Suppressor macrophage treated with lipopolysaccharide for 1 hour (primary cell): ENCODE data around the gene CLTB.
"Not testable (repeated sequence)": the region's sequence is repeated elsewhere in the genome, so short reads cannot be mapped to it uniquely, and the experiment has no call there.

Experiments
- DNase-seq, 3 donors: peaks; one replicate each; pipeline ENCODE4 v3.0.0-alpha.2; 2020 to 2022

CLTB gene, protein sequence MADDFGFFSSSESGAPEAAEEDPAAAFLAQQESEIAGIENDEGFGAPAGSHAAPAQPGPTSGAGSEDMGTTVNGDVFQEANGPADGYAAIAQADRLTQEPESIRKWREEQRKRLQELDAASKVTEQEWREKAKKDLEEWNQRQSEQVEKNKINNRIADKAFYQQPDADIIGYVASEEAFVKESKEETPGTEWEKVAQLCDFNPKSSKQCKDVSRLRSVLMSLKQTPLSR

DNA sequence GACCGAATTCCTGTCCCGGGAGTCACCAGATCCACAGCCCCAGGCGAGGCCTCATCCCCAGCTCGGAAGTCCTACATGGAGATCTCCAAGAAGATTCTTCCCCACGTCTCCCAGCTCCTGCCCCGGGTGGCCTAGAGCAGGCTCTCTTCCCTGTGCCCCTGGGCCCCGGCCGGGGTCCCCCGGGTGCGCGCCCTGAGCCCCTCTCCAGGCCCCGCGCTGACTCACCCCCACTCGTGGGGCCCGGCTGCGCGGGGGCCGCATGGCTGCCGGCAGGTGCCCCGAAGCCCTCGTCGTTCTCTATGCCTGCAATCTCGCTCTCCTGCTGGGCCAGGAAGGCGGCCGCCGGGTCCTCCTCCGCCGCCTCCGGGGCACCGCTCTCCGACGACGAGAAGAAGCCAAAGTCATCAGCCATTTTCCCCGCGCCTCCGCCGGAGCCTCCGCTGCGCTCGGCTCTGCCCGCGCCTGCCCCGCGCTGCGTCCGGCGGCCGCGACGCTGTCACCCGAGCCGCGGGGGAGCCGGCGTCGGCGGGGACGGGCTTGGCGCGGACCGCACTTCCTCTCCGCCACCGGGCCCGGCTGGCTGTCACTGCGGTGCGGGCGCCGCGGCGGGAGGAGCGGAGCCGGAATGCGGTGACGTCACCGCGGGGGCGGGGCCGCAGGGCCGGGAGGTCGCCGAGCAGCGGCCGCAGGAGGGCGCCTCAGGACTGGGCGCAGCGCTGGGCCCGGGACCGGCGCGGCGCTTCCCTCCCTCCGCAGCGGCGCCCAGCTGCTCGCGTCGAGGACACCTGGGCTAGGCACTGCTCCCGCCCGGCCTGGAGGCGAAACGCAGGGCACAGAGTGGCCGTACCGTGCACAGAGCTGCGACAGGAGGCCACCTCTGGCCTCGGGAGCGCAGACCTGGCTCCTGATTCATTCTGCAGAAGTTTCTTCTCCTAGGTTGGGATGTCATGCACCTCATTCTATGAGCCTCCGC lies at the start of gene CLTB:
Gene CLTB (minus strand): TSS at position 588 of the 973 bp plus-strand sequence. CDS start 176 bp downstream, at position 412.
- DNase-seq, result peak; percentile 91 to 99 (median 97)

DNA sequence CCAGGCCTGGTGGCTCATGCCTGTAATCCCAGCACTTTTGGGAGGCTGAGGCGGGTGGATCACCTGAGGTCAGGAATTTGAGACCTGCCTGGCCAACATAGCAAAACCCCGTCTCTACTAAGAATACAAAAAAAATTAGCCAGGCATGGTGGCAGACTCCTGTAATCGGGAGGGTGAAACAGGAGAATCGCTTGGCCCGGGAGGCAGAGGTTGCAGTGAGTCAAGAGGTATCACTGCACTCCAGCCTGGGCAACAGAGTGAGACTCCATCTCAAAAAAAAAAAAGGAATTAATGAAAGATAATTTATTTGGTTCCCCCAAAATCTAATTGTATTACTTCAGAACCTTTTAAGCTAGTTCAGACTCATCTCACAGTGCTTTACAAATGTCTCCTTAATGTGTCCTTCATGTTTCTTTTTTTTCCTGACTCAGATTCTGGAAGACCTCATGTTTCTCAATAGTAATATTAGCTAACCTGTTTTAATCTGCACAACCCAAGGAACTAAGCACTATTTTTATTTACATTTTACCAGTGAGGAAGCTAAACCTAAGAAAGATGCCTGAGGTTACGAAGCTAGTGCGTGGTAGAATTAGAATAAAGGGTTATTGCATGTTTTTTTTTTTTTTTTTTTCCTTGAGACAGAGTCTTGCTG lies 46.9 kb upstream of the CLTB start:
- DNase-seq, result no peak

DNA sequence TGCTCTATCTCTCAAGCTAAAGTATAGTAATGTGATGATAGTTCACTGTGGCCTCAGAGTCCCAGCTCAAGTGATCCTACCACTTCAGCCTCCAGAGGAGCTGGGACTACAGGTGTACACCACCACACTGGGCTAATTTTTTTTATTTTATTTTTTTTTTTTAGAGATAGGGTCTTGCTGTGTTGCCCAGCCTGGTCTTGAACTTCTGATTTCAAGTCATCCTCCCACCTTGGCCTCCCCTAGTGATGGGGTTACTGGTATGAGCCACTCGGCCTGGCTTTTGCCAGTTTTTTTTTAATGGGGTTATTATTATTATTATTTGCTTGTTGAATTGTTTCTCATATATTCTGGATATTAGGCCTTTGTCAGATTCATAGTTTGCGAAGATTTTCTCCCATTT lies 45.0 kb upstream of the CLTB start:
- DNase-seq, result no peak

DNA sequence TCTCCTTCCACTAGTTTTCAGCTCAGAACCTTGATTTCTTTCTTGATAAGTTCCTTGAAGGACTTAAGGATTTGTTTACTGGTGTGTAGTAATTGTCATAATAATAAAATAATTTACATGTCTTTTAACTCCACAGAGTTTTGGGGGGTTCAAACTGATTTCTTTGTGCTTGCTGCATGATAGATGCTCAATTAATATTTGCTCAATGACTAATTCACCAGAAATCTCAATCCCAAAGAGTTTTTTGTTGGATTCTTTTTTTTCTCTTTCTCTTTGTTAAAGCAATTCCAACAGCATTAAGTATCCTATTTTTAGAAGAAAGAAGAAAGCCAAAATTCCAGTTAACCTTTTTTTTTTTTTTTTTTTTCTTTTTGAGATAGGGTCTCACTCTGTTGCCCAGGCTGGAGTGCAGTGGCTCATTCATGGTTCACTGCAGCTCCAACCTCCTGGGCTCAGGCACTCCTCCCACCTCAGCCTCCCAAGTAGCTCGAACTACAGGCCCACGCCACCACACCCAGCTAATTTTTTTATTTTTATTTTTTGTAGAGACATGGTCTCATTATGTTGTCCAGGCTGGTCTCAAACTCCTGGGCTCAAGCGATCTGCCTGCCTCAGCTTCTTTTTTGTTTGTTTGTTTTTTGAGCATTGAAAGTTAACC lies 42.7 kb upstream of the CLTB start:
- no peak for DNase-seq

DNA sequence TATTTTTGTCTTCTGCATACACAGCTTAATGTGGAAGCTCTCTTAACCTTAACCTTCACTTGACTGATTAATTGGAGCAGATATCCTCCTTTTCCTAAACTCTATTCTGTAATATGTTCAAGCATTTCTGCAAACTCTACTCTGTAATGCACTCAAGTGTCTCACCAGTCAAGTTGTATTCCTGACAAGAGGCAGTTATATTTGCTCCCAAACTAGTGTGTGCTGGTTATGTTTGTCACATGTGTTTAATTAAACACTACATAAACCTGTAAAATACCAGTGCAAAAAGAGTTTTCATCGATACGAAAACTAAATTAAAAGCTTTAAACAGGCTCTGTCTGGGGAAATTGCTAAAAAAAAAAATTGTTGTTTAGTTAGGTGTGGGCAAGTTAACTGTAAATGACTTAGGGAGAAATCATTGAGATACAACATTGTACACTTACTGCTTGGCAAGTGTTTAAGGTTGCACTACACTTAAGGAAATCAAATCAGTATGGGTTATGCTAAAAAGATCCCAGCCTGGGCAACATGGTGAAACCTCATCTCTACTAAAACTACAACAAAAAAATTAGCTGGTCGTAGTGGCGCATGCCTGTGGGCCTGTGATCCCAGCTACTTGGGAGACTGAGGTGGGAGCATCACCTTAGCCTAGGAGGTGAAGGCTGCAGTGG lies 38.5 kb upstream of the CLTB start:
- no peak for DNase-seq

DNA sequence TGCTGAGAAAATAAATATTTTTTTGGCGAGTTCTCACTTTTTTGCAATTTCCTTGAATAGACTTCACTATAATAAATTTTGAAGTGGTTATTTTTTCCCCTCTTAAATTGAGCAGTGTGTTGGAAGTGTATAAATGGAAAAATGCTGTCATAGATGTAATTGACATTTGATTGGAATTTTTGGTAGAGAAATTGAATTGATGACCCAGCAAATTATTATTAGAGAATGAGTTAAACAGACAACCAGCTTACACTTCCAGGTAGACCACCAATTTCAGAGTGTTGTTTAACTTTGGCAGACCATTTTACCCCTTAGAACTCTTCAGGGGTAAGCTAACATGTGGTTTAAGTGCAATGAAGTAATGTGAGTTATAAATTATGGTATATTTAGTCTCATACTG lies 33.7 kb upstream of the CLTB start:
- no peak for DNase-seq

DNA sequence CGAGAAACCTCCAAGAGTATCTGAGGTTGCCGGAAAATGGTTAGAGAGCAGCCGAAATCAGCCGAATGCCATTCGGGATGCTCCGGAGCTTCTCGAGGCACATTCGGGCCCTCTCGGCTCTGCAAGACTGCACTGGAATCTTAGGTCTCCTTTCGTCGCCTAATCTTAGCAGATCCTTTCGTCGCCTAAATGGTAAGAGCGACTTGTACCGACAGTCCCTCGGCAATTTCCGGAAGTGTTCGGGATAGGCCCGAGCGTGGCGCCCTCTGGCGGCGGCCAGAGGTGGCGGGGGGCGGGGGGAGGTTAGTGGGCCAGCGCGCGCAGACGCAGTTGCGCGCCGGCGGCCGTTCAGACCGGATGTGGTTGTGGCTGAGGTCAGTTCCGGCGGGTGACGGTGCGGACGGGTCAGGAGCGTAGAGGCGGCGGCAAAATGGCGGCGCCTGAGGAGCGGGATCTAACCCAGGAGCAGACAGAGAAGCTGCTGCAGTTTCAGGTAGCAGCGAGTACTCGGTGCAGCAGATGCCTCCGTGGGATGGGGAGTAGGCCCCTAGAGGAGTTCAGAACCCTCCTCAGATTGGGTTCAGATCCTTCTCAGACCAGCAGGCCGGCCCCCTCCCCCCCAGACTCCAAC lies 31.8 kb upstream of the CLTB start, which contains the start of gene FAF2:
Gene FAF2 (plus strand): TSS at position 408 of the 631 bp plus-strand sequence. CDS start 23 bp downstream, at position 431.
- peak; percentile 96 to 98 (median 98) for DNase-seq

DNA sequence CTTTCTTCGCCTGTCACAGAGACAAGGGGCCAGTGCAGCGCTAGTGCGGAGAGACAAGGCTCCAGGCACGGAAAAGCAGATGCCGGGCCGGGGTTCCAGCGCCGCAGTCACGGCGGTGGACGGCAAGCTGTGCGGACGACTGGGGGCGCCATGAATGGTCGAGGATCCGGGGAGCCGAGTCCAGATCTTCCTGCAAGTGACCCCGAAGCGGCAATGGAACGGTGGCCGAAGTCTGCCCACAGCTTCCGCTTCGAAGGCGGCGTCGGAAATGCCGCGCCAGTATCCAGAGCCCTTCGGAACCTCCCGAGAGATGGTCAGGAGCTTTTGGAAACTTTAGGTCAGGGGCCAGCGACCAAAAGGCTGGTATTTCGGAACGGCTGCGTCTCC lies 31.2 kb upstream of the CLTB start:
- peak in 2 of 3 donors; percentile 70 to 79 for DNase-seq

DNA sequence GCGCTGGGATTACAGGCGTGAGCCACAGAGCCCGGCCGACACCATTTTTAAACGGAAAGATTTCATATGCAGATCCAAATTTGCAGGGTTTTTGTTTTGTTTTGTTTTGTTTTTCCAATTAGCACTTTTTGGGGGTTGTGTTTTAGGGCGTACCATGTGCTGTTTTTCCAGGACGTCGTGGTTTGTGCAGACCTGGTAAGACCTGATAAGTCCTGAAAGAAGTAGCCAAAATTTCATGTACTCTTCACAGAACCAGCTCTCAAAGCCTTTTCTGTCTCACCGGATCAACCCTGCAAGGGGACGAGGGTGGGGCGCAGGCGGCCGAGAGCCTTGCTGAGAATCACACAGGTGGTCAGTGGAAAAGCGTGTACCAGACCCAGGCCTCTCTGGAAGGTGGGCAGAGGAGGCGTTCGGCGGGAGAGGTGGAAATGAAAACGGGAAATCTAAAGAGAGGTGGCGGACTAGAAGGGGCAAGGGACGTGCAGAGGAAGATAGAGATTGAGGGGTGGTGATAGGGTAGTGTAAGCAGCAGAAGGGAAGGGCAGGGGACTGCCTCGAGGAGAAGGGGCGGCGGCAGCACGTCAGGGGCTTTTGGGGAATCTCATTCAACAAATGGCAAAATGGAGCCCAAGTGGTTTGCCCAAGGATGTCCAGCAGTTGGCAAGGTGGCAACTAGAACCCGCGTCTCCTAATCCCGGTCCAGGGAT lies 30.7 kb upstream of the CLTB start:
- peak in 2 of 3 donors; percentile 21 to 25 for DNase-seq

DNA sequence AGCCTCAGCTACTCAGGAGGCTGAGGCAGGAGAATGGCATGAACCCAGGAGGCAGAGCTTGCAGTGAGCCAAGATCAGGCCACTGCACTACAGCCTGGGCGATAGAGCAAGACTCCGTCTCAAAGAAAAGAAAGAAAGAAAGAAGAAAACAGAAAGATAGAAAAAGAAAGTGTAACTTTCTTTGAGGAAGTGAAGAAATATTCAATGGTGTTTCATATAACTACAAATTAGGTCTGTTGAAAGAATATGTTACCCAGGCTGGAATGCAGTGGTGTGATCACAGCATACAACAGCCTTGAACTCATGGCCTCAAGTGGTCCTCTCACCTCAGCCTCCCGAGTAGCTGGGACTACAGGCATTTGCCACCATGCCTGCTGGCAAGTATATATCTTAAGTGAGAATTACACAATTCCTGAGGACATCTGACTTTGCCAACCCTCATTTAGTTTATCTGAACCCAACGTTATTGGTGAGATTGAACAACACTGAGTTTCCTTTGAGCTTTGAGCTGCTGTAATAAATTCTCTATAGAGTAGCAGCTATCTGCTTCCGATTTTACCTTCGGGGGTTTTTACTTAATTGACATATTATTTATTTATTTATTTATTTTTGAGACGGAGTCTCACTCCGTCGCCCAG lies 29.8 kb upstream of the CLTB start:
- DNase-seq, result no peak

DNA sequence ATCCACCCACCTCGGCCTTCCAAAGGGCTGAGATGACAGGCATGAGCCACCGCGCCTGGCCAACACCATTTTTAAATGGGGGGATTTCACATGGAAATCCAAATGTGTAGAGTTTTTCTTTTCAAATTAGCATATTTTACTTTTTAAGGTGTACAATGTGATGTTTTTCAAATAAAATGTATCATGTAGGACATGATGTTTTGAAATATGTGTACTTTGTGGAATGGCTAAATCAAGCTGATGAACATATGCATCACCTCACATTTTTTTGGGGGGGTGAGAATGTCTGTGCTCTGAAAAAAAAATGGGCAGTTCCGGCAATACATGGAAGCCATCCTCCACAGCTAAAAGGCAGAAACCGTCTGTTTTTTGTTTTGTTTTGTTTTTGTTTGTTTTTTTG lies 28.4 kb upstream of the CLTB start:
- no peak for DNase-seq

DNA sequence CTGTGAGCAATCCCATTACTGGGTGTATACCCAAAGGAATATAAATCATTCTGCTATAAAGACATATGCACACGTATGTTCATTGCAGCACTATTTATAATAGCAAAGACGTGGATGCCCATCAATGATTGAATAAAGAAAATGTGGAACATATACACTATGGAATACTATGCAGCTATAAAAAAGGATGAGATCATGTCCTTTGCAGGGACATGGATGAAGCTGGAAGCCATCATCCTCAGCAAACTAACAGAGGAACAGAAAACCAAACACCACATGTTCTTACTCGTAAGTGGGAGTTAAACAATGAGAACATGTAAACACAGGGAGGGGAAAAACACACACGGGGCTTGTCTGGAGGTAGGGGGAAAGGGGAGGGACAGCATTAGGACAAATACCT lies 26.6 kb upstream of the CLTB start:
- not testable (repeated sequence) for DNase-seq

DNA sequence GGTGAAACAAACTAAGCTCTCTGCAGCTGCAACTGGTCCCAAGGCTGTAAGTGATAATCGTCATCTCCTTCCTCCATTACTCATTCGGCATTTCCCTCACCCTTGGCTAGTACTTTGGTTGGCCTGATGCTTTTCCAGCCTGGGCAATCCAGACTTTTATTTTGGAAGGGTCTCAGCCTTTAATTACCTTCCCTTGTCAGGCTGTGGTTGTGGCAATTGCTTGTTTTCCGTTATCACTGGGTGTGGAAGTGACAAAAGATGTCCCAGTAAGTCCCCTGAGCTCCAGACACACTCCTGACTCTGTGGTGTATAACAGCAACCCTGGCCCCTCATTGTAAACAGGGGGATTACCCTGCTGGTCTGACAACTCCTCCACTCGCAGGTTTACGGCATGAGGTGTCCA lies 25.6 kb upstream of the CLTB start:
- DNase-seq, result peak; percentile 44 to 60 (median 46)

DNA sequence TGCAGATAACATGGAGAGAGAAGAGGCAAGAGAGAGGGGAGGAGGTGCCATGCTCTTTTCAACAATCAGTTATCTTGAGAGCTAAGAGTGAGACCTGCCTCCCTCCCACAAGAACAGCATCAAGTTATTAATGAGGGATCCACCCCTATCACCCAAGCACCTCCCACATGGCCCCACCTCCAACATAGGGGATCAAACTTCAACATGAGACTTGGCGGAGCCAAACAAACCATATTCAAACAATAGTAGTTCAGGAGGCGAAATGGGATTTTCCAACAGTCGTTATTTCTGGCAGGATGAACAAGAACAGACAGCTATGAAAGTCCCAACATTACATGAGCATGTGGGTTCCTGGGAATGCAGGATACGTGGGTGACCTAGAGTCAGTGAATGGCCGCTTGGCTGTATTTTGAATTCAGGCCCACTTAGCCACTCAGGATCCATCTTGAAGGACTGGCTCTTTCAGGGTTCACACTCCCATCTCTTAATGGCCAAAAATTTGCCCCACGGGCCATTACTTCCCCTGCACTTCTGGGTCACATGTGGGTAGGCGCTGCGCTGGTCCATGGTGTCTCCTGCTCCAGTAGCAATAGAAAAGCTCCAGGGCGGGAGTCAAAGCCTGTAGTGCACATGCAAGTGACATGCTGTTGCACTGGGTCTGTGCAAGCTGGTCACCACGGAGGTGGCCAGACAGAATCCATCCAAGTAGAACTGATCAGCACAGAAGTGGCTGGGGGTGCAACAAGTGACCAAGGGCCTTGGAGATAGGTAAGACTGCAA lies 24.8 kb upstream of the CLTB start:
- DNase-seq, result no peak

DNA sequence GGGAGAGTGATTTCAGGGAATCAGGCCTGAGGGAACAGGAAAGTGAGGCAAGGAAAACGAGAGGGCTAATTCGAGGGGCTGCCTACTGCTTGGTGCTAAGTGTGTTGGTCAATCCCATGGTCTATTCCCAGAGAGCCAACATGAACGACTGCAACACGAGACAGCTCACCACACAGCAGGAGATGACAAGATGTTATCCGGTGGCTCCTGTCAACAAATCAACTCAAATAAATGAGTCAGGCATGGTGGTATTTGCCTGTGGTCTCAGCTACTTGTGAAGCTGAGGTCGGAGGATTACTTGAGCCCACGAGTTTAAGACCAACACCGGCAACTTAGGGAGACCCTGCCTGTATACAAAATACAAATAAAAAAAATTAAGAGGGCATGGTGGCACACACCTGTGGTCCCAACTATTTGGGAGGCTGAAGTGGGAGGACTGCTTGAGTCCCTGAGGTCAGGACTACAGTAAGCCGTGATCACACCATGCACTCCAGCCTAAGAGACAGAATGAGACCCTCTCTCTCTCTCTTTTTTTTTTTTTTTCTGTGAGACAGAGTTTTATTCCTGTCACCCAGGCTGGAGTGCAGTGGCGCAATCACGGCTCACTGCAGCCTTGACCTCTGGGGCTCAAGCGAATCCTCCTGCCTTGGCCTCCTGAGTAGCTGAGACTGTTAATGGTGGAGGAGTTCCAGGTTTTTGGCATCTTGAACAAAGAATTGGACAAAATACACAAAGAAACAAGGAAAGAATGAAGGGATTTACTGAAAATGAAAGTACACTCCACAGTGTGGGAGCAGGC lies 22.8 kb upstream of the CLTB start:
- DNase-seq, result no peak

DNA sequence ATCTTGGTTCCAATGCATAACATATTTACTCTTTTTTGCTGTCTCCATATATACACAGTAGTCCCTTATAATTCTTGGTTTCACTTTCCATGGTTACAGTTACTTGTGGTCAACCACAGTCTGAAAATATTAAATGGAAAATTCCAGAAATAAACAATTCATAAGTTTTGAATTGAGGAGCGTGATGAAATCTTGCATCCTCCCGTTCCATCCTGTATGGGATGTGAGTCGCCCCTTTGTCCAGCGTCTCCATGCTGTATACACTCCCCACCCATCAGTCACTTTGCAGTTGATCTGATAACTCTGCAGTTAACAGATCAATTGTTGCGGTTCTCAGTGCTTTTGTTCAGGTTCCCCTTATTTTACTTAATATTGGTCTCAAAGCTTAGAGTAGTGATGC lies 20.3 kb upstream of the CLTB start:
- DNase-seq, result peak; percentile 15 to 46 (median 32)

DNA sequence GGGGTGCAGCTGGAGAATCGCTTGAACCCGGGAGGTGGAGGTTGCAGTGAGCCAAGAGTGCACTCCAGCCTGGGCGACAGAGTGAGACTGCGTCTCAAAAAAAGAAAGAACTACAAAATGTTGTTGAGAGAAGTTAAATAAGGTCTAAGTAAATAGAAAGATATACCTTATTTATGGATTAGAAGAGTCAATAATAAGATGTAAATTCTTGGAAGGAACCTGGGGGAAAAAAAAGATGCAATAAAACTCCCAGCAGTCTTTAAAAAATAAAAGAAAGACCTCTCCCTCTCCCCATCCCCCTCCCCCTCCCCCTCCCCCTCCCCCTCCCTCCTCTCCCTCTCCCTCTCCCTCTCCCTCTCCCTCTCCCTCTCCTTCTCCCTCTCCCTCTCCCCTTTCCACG lies 16.4 kb upstream of the CLTB start:
- DNase-seq, result no peak

DNA sequence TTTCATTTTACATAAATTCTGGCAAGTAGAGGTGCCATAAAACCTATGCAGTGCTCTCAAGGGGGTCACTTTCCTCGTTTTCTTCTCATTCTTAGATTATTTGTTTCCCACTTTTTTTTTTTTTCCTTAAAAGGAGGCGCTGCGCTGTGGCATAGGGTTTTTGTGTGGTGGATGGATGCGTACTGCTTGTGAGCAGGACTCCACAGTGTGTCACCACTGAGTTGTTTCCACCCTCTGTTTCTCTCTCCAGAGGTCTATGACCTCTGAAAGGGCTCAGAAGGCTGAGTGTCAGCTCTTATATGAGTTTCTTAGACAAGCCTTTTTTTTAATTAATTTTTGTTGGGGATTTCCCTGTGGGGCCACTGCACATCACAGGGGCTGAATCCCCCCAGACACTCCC lies 13.6 kb upstream of the CLTB start:
- DNase-seq, result peak in 1 of 3 donors; percentile 16

DNA sequence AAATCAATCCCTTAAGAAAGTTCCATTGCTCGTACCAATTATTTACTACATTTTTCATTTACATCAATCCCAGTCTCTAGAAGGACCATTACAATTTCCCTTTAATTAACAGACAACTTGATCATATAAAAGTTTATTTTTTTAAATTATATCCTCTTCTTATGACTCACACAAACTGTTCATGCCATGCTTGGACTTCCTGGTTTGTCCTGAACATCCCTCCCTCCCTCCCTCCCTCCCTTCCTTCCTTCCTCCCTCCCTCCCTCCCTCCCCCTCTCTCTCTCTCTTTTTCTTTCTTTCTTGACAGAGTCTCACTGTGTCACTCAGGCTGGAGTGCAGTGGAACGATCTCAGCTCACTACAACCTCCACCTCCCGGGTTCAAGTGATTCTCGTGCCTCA lies 11.6 kb upstream of the CLTB start:
- peak in 1 of 3 donors; percentile 20 for DNase-seq
